Measurements from ENCODE around the gene ABCA13.

Gene ABCA13

GRCh38 chr7:48300301-48300700 is 129.0 kb downstream of the ABCA13 start:
- no peak for DNase-seq

GRCh38 chr7:48301201-48301600 is 129.9 kb downstream of the ABCA13 start:
- DNase-seq, result no peak

- no peak for DNase-seq
Observed at GRCh38 chr7:48304641-48305040, 133.4 kb downstream of the ABCA13 start.

DNA sequence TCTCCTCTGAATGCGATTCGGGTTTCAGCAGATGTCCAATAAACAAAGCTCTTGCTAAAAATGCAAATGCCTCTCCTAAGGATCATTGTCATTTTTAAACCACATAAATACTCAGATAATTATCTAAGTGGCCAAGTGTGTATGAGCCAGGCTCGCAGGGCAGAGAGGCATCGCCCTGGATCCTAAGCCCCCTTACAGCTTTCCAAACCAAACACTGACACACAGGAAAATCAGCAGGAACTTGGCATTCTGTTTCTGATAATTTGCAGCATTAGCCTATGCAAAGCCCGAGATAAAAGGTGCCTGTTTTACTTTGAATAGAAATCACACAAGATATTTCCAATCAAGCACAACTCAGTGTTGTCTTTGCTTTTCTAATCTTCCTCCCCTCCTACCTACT is 134.4 kb downstream of the ABCA13 start:
- no peak for DNase-seq

DNA sequence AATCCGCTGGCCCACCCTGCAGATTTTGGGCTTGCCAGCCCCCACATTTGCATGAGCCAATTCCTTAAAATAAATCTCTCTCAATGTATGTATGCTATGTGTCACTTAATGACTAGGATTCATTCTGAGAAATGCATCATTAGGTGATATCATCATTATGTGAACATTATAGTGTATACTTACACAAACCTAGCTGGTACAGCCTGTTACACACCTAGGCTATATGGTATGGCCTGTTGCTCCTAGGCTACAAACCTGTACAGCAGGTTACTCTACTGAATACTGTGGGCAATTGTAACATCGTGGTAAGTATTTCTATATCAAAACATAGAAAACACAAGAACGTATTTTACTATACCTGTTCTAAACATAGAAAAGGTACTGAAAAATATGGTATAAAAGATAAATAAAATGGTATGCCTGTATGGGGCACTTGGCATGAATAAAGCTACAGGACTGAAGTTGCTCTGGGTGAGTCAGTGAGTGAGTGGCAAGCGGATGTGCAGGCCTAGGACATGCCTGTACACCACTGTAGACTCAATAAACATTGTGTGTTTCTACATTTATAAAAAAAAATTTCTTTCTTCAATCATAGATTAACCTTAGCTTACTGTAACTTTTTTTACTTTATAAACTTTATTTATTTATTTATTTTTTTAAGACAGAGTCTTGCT is 135.9 kb downstream of the ABCA13 start:
- no peak for DNase-seq

DNA sequence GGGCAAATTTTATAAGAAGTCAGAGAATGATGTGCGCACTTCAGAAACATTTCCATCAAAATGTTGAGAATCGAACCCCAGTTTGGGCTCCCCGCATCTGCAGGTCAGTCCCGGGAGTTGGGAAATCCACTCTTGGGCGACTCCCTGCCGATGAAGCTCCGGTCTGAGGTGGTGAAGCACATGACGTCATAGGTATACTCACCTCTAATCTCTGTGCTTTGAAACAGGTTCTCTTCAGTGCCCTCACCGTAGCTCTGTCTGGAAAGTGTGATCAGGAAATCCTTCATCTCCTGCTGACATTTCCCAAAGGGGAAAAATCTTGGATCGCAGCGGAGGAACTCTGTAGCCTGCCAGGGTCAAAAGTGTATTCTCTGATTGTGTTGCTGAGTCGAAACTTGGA is 138.5 kb downstream of the ABCA13 start:
- no peak for DNase-seq

GRCh38 chr7:48311464-48312100 is 140.3 kb downstream of the ABCA13 start:
- no peak for DNase-seq

DNA sequence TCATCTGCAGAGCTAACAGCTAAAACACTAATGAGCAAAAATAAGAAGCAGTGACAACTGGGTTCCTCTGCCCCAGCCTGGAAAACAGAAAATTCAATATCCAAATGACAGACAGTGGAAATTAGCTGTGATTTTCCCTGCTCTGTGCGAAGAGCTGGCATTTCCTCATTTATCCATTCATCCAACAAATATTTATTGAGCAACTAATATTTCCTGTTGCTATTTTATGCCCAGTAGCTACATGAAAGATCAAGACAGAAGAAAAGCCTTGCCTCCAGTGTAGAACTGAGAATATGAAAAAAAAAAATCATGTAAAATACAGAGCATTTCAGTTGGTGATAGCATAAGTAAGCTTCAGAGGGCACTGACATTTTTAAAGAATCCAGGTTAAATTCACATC is 140.9 kb downstream of the ABCA13 start:
- no peak for DNase-seq

- no peak for DNase-seq
Observed at GRCh38 chr7:48316768-48317167, 145.5 kb downstream of the ABCA13 start.

GRCh38 chr7:48317360-48317759 is 146.1 kb downstream of the ABCA13 start:
- DNase-seq, result no peak

DNA sequence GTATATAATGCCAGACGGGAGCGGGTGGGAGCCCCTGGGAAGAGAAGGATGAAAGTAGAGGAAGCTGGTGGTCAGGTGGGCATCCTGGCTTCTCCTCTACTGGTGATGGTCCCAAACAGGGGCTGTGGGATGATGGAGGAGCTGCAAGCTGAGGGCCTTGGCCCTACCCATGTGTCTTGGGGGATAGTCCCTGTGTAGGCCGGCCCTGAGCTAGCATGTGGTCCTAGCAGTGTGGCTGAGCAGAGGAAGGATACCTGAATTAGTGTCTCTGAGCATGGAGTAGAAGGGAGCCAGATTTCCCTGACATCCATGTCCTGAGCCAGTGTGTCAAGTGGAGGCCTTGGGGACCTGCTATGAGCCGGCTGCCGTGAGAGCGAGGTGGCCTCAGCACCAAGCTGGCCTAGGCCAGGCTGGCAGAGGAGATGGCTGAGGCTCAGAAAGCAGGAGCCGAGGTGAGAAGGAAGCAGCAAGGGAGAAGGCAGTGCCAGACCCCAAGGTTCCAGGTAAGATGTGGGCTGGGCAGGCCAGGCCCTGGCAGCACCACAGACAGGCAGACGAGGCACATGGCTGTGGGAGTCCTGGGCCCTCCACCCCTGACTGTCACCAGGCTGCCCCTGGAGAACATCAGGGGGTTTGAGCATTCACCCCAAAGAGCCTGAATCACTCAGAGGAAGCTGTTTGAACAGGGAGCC is 150.2 kb downstream of the ABCA13 start:
- no peak for DNase-seq

DNA sequence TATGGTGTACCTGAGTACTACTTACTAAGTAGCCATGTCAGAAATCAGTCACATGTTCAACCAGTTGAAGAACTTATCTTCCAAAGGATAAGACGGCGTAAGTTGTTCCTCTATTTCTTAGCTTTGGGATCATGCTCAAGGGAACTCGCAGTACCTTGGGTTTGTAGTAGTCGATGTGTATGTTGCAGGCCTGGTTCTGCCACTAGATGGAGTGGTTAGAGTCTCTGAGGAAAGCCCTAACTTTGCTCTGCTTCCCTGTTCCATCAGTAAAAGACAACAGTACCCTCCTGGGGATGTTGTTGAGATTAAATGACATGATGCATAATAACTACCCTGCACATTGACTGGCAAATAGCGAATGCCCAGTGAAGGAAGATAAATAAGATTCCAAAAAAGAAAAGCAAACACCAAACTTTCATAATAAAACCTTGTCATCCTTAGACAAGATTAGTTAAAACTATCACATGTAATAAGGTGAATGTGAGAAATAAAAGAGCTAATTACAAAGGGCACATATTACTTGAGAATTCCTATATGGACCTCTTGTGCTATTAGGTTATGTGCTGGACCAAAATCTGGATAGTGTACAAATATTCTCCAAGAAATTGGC is 165.9 kb downstream of the ABCA13 start:
- no peak for DNase-seq

GRCh38 chr7:48337781-48338180 is 166.5 kb downstream of the ABCA13 start:
- no peak for DNase-seq

GRCh38 chr7:48347230-48347825 is 176.1 kb downstream of the ABCA13 start:
- no peak for DNase-seq

DNA sequence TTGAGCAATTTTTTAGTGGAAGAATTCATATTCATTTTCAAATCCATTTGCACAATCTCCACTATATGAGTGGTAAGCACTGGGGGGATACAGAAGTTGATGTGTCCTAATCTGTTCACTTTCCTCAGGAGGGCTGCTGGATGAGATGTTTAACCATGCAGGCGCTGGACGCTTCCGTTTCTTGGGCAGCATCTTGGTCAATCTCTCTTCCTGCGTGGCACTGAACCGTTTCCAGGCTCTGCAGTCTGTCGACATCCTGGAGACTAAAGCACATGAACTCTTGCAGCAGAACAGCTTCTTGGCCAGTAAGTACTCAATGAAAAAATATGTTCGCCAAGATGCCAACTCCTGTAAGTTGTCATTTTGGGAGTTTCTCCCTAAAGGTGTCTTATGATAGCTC is 179.3 kb downstream of the ABCA13 start:
- DNase-seq, result no peak

DNA sequence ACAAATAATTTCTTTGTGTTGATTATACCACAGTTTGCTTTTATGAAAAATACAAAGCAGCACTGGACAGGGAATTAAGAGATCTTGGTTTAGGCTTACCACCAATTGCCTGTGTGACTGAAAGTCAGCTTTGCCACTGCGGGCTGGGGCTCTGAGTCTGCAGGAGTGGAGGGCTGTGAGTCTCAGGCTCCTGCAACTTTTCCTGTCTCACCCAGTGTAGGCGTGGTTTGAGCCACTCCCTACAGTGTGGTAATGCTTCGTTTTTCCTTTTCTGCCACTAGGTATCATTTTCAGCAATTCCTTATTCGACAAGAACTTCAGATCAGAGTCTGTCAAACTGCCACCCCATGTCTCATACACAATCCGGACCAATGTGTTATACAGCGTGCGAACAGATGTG is 180.6 kb downstream of the ABCA13 start:
- DNase-seq, result no peak

GRCh38 chr7:48355346-48355745 is 184.1 kb downstream of the ABCA13 start:
- no peak for DNase-seq

- no peak for DNase-seq
Observed at GRCh38 chr7:48360574-48360973, 189.3 kb downstream of the ABCA13 start.

DNA sequence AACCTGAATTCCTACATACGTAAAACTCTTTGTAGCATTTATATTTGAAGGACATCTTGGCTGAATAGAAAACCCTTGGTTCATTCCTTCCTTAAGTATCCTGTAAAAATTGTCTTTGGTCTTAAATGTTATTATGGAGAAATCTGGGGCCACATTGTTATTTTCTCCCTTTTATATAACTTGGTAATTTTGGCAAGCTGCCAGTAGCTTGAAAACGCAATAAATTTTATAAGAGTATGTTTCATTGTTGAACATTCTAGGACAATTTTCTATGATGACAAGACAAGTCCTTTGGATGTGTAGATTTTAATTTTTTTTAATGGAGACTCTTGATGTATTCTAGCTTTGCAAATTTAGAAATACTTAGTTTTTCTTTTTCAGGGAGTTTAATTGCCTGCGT is 191.9 kb downstream of the ABCA13 start:
- no peak for DNase-seq

DNA sequence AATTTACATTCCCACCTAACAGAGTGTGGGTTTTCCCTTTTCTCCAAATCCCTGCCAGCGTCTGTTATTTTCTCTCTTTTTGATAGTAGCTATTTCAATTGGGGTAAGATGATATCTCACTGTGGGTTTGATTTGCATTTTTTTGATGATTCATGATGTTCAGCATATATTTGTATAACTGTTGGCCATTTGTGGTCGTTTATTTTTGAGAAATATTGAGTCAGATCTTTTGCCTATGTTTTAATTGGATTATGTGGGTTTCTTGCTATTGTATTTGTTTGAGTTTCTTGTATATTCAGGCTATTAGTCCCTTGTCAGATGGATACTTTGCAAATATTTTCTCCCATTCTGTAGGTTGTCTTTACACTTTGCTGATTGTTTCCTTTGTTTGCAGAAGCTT is 193.8 kb downstream of the ABCA13 start:
- no peak for DNase-seq

- DNase-seq, result no peak
Observed at GRCh38 chr7:48366096-48366495, 194.8 kb downstream of the ABCA13 start.

DNA sequence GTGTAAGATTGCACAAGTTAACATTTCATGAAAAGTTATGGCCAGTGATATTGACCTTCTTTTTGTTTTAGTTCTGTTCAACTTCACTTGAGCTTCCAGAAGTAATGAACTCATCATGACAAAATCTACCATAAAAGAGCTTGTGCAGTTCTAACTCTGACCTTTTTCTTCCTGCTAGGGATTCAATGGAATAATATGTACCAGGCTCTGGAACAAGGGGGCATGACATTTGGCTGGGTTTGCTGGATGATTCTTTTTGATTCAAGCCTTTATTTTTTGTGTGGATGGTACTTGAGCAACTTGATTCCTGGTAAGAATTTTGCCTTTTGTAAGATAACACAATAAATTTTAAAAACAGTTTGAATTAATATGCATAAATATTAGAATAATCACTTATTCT is 205.0 kb downstream of the ABCA13 start:
- DNase-seq, result no peak

- no peak for DNase-seq
Observed at GRCh38 chr7:48380921-48381320, 209.7 kb downstream of the ABCA13 start.

GRCh38 chr7:48381571-48381970 is 210.3 kb downstream of the ABCA13 start:
- DNase-seq, result no peak

All from activated CD4-positive, CD25-positive, alpha-beta regulatory T cell (primary cell).